Stimulated activated CD4-positive, alpha-beta T cell treated with anti-CD3 and anti-CD28 coated beads, Interleukin-1b, Interleukin-23, amount 100 ng/mL, for 4 hours (primary cell): Measurements from ENCODE around the gene MYRIP.

Experiments
- DNase-seq, 2 donors: peaks; one replicate each; pipeline ENCODE4 v3.0.0-alpha.2; 2020; ENCODE audit warnings: low read depth in 2 of 2

MYRIP gene

GRCh38 chr3:39905788-39906187 lies 96.4 kb downstream of the MYRIP start:
- no peak for DNase-seq

DNA sequence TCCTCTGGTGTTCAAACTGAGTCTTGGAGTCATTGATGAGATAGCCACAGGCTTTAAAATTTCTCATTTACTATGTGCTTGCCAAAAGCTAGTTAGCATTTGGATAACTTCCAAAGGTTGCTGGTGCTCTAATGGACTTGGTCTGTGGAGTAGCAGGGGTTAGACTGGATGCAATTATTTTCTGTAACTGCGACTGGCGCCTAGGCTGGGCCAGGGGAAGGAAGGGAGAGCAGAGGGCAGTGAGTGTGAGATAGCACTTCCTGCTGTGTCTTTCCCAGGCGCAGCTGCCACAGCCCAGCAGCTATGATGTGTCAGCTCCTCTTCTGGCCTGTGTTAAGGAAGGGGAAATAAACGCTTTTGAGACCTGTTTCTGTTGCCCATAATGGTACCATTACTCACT lies 98.6 kb downstream of the MYRIP start:
- no peak for DNase-seq

DNA sequence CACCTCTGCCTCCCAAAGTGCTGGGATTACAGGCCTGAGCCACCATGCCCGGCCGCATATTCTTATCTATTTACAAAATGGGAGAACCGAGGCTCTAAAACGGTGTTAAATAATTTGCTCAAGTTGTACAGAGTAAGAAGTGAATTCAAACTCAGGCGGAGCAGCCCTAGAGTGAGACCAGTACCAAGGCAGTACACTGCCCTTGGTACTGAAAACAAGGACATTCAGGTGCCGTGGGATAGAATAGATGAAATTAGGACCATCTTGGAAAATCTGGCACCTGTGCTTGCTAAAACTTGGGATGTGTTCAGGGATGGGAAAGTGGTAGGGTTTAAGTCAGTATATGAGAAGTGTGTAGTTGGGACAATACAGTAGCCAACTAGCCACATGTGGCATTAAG lies 100.7 kb downstream of the MYRIP start:
- DNase-seq, result no peak

GRCh38 chr3:39910826-39911464 lies 101.5 kb downstream of the MYRIP start:
- no peak for DNase-seq

DNA sequence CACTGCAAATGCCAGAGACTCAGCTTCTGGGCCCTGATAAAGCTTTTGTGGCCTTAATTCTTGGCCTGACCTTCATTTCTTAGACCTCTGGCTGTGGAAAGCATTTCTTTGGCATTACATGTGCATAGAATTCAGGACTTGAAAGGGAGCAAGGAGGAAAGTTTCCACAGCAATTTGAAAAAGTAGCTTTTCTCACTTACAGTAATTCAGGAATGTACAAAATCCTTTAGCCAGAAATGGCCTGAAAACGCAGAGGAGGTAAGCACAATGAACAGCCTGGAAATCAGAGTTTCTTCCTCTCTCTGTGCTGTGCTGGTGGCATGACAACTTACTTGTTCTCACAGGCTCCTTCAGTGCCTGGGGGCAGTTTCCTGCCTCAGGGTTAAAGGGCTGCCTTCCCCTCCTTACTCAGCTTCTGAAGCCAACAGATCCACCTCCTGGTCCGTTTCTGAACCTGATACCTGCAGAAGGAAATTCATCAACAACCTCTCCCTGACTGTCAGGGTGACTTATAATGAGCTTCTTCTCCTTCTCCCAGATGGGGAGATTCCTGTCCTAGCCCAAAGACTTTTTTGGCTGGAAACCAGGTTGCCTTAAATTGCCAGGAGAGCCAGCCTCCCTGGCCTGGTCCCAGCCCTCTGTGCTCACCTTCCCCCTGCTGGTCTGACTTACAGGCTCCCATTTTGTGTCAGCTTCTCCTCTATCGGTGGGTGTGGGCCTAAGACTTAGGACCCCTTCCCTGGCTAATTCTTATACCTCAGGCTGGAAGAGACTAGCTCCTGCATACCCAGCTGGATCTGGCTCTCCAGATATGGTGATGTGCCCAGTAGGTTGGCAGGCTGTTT lies 102.3 kb downstream of the MYRIP start:
- DNase-seq, result no peak

- no peak for DNase-seq
Observed at GRCh38 chr3:39915027-39915426, 105.6 kb downstream of the MYRIP start.

GRCh38 chr3:39917065-39917773 lies 107.8 kb downstream of the MYRIP start:
- DNase-seq, result no peak

DNA sequence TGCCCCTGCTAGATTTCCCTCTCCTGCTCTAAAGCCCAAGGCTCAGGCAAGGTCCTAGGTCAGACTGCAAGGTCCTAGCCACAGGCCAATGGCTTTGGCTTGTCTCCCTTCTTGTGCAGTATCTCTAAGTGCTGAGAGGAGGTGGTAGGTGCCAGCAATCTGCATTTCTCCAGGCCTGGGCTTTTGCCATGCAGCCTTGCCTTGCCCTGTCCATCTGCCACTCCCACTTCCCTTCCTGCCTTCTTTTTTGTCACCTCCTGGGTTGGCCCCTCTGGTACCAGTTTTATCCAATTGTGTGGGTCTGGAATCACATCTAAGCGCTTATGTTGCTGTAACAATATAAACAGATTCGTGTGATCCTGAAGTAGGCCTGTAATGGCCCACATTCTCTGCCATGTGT lies 109.9 kb downstream of the MYRIP start:
- no peak for DNase-seq

DNA sequence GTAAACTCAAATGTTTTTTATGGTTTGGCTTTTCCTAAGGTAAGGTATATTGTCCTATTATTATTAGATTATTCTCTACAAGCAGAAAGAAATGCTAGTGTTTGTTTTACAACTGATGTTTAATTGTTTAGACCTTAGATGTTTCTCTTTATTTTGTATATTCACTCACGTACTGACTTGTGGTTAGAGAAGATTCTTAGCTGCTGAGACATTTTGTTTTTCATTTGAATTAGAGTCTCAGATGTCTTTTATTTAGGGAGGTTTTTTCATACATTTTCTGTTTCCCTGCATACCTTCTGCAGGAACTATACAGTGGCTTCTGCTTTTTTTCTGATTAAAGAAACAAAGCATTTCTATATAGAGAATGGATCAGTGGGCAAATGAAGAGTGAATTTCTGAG lies 110.9 kb downstream of the MYRIP start:
- DNase-seq, result no peak

- DNase-seq, result no peak
Observed at GRCh38 chr3:39927479-39927878, 118.1 kb downstream of the MYRIP start.

DNA sequence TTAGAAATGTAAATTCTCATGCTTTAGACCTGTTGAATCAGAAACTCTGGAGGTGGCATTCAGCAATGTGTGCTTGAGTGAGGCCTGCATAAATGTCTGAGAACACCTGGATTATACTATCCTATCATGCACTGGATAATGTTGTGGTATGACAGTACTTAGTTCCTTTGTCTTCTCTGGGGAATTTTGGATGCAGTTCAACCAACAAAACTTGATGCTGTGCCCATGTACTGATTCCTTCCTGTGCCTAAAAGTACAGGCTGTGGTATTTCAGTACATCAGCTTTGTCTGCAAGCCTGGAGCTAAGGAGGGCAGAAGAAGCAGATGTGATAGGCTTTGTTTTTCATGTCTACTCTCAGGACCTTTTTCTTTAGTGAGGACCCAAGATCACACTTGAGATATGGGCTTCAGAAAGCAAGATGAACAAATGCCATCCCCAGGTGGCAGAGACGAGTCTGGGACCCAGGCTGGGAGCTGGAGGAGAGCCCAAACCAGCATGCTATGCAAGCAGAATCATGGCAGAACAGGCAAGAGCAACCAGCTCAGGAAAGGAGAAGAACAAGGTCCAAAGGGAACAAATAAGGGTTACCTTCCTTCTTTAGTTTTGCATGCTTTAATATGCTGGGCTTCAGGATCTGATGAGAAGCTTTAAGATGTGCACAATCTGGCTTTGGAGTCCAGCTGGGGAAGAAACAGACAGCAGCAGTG lies 124.7 kb downstream of the MYRIP start:
- no peak for DNase-seq

- no peak for DNase-seq
Observed at GRCh38 chr3:39934696-39935095, 125.3 kb downstream of the MYRIP start.

- DNase-seq, result no peak
Observed at GRCh38 chr3:39935261-39935660, 125.9 kb downstream of the MYRIP start.

DNA sequence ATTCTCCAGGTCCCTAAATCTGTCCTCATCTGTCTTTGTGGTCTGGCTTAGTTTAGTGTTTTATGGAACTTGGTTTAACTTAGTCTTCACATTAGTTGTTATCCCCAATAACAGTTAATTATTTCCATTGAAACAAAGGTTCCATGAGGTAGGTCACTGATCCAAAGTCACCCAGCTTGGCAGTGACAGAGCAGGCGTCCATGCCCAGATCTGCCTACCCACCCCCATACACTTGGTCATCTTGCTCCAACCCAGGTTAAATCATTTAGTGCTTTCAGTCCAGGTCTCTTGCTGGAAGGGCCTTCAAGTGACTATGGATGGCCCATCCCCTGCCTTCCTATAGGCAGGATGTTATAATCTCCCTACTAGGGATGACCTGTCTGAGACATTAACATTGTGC lies 127.4 kb downstream of the MYRIP start:
- DNase-seq, result no peak

- no peak for DNase-seq
Observed at GRCh38 chr3:39937315-39937714, 127.9 kb downstream of the MYRIP start.

- DNase-seq, result no peak
Observed at GRCh38 chr3:39937874-39938273, 128.5 kb downstream of the MYRIP start.

GRCh38 chr3:39941931-39942330 lies 132.5 kb downstream of the MYRIP start:
- DNase-seq, result no peak

DNA sequence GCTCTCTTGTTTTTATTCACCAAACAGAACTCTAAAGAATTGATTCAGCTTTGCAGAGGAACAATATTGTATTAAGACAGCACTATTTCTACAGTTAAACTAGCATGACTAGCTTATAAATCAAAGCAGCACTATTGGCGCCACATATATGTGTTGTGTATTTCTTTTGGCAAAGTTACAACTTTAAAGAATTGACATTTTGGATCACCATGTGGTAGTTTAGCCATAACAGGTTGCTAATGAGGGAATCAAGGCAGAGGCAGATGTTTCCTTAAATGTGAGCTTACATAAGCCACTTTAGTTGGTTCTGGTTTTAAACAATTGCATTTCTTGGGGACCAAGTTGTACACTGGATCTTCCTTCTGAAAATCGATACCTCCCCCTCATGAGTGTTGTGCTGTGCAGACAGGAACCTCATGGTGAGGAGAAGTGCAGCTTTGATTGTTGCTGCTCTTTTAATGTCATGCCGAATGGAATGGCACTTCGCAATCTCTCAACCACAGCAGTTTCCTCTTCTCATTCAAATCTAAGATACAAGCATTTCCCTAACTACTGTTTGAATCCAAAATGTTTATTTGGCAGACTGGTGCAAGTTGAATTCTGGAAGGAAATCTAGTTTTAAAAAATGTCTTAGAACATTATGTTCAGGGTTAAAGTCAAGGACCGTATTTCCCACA lies 151.2 kb downstream of the MYRIP start:
- no peak for DNase-seq

GRCh38 chr3:39961230-39961629 lies 151.8 kb downstream of the MYRIP start:
- DNase-seq, result no peak

DNA sequence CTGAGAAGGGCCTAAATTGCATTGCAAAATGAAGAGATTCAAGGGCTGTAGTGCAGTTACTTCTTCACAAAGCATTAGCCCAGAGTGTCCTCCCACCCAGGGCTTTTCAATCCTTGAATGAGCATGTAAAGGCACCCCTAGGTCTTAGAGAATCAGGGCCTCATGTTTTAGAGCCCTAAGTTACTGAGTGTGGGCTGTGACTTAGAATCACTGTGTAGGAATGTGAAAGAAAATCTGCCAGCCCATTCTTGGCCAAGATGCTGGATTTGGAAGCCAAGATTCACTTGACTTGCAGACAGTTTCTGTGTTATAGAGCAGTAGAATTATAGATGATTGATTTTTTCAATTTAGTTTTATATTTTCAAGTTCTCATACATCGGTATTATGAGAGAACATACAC lies 153.2 kb downstream of the MYRIP start:
- no peak for DNase-seq

DNA sequence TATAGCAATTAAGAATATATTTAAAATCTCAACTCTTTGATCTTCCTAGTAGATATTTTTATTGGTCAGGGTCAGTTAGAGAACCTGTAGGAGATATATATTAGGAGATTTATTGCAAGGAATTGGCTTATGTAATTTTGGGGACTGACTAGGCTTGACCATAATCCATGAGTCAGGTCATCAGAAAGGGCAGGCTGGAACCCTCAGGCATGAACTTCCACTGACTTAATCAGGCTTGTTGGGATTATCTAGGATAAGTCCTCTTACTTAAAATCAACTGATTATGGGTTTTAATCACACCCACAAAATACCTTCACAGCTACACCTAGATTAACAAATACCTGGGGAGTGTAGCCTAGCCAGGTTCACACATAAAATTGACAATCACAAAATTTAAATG lies 156.1 kb downstream of the MYRIP start:
- DNase-seq, result no peak

- no peak for DNase-seq
Observed at GRCh38 chr3:39965997-39966396, 156.6 kb downstream of the MYRIP start.
